ENCODE measurements around the gene SPTBN4.
A peak's percentile ranks its signal among the peaks of the same experiment; 100 is the strongest.

The SPTBN4 gene

GRCh38 chr19:40466985-40467734 is at the start of gene SPTBN4:
SPTBN4 (plus strand) TSS chr19:40467001; CDS start chr19:40472622, 5,621 bp downstream.
- Histone ChIP-seq H3K79me2 (no peaks in the 10 kb centered on the region), H3K9ac (no peak within 1 kb of the TSS), H3K9me3 (ENCODE audit: control insufficient read depth, low read length) (no peaks in the 10 kb centered on the region), H3K4me1 (peaks cover 13% of the 10 kb centered on the region), H3K4me3 (ENCODE audit: low read depth, low read length) (peak within 1 kb of the TSS; percentile 67), H3K27me3 (ENCODE audit: control insufficient read depth, insufficient read depth, low read length) (no peaks in the 10 kb centered on the region), H3K36me3 (ENCODE audit: control insufficient read depth, insufficient read depth, low read length) (no peaks in the 10 kb centered on the region), H3K4me2 (ENCODE audit: low read length) (peak within 1 kb of the TSS; percentile 85), H2AFZ (peak within 1 kb of the TSS; percentile 96), H3K27ac (peak within 1 kb of the TSS; percentile 87)
- no peak for TF ChIP-seq CTCF (IDR thresholded peaks at IDR 0.05)

- no peak for TF ChIP-seq CTCF (IDR thresholded peaks at IDR 0.05)
- Histone ChIP-seq H3K27ac (peak overlapping the region; percentile 88), H3K4me1 (peaks cover 38% of the 10 kb centered on the region), H3K4me2 (ENCODE audit: low read length) (peak overlapping the region; percentile 55), H3K4me3 (ENCODE audit: low read depth, low read length) (peak overlapping the region; percentile 5), H3K36me3 (ENCODE audit: control insufficient read depth, insufficient read depth, low read length) (no peaks in the 10 kb centered on the region), H3K9ac (no peak overlapping the region), H3K27me3 (ENCODE audit: control insufficient read depth, insufficient read depth, low read length) (no peaks in the 10 kb centered on the region), H3K9me3 (ENCODE audit: control insufficient read depth, low read length) (no peaks in the 10 kb centered on the region), H2AFZ (peak overlapping the region; percentile 71), H3K79me2 (no peaks in the 10 kb centered on the region)
Observed at GRCh38 chr19:40417643-40417981, 49.2 kb upstream of the SPTBN4 start.

- Histone ChIP-seq H3K27ac (peak overlapping the region; percentile 88), H2AFZ (no peak overlapping the region), H3K36me3 (ENCODE audit: control insufficient read depth, insufficient read depth, low read length) (no peaks in the 10 kb centered on the region), H3K4me3 (ENCODE audit: low read depth, low read length) (no peak overlapping the region), H3K4me2 (ENCODE audit: low read length) (no peak overlapping the region), H3K27me3 (ENCODE audit: control insufficient read depth, insufficient read depth, low read length) (no peaks in the 10 kb centered on the region), H3K79me2 (peaks cover 4% of the 10 kb centered on the region), H3K9me3 (ENCODE audit: control insufficient read depth, low read length) (no peaks in the 10 kb centered on the region), H3K9ac (no peak overlapping the region), H3K4me1 (peaks cover 38% of the 10 kb centered on the region)
- no peak for TF ChIP-seq CTCF (IDR thresholded peaks at IDR 0.05)
Observed at GRCh38 chr19:40418040-40418439, 48.8 kb upstream of the SPTBN4 start.

- Histone ChIP-seq H3K79me2 (peaks cover 6% of the 10 kb centered on the region), H3K27me3 (ENCODE audit: control insufficient read depth, insufficient read depth, low read length) (no peaks in the 10 kb centered on the region), H3K4me2 (ENCODE audit: low read length) (no peak overlapping the region), H3K36me3 (ENCODE audit: control insufficient read depth, insufficient read depth, low read length) (no peaks in the 10 kb centered on the region), H3K27ac (peak overlapping the region; percentile 0), H3K9me3 (ENCODE audit: control insufficient read depth, low read length) (no peaks in the 10 kb centered on the region), H3K4me1 (peaks cover 38% of the 10 kb centered on the region), H2AFZ (no peak overlapping the region), H3K4me3 (ENCODE audit: low read depth, low read length) (no peak overlapping the region), H3K9ac (no peak overlapping the region)
- TF ChIP-seq CTCF (IDR thresholded peaks at IDR 0.05) = no peak
Observed at GRCh38 chr19:40419066-40419612, 47.7 kb upstream of the SPTBN4 start.

GRCh38 chr19:40419780-40420179 is 47.0 kb upstream of the SPTBN4 start:
- no peaks in the 10 kb centered on the region for H3K36me3 ChIP-seq (ENCODE audit: control insufficient read depth, insufficient read depth, low read length)
- no peak overlapping the region for H3K4me3 ChIP-seq (ENCODE audit: low read depth, low read length)
- H3K9ac ChIP-seq = no peak overlapping the region
- peaks cover 7% of the 10 kb centered on the region for H3K79me2 ChIP-seq
- no peak overlapping the region for H3K4me2 ChIP-seq (ENCODE audit: low read length)
- H3K9me3 ChIP-seq (ENCODE audit: control insufficient read depth, low read length) = no peaks in the 10 kb centered on the region
- no peaks in the 10 kb centered on the region for H3K27me3 ChIP-seq (ENCODE audit: control insufficient read depth, insufficient read depth, low read length)
- peaks cover 34% of the 10 kb centered on the region for H3K4me1 ChIP-seq
- H3K27ac ChIP-seq = peak overlapping the region; percentile 0
- no peak overlapping the region for H2AFZ ChIP-seq
- no peak for TF ChIP-seq CTCF (IDR thresholded peaks at IDR 0.05)

Data from parathyroid adenoma (tissue), 2 donors.